ENCODE results near the gene TAF9.
"Not testable (repeated sequence)": the region's sequence is repeated elsewhere in the genome, so short reads cannot be mapped to it uniquely, and the experiment has no call there.

The TAF9 gene

GRCh38 chr5:69369340-69370121 lies at the start of gene TAF9, which contains the start of the genes AK6 and RAD17:
TAF9 (minus strand) TSS chr5:69369520; CDS start chr5:69365737, 3,783 bp downstream.
AK6 (minus strand) TSS chr5:69369520; CDS start chr5:69369490, 30 bp downstream.
RAD17 (plus strand) TSS chr5:69369818; CDS start chr5:69372209, 2,391 bp downstream.
- DNase-seq (ENCODE audit: low read depth) = peak; percentile 91

- DNase-seq (ENCODE audit: low read depth) = no peak
Measured at GRCh38 chr5:69418554-69418953, 49.2 kb upstream of the TAF9 start.

- no peak for DNase-seq (ENCODE audit: low read depth)
Measured at GRCh38 chr5:69416699-69417098, 47.4 kb upstream of the TAF9 start.

GRCh38 chr5:69416180-69416579 lies 46.9 kb upstream of the TAF9 start:
- DNase-seq (ENCODE audit: low read depth) = no peak

- DNase-seq (ENCODE audit: low read depth) = no peak
Measured at GRCh38 chr5:69415584-69415958, 46.3 kb upstream of the TAF9 start.

- peak; percentile 7 for DNase-seq (ENCODE audit: low read depth)
Measured at GRCh38 chr5:69414885-69415583, 45.7 kb upstream of the TAF9 start, which contains the start of gene MARVELD2. MARVELD2 (plus strand) TSS chr5:69415116; CDS start chr5:69419386, 4,270 bp downstream.

GRCh38 chr5:69404659-69405330 lies 35.5 kb upstream of the TAF9 start:
- DNase-seq (ENCODE audit: low read depth) = no peak

- no peak for DNase-seq (ENCODE audit: low read depth)
Measured at GRCh38 chr5:69378376-69378775, 9.1 kb upstream of the TAF9 start.

GRCh38 chr5:69374911-69375446 lies 5.7 kb upstream of the TAF9 start:
- DNase-seq (ENCODE audit: low read depth) = no peak

GRCh38 chr5:69372394-69372793 lies 3.1 kb upstream of the TAF9 start:
- no peak for DNase-seq (ENCODE audit: low read depth)

- DNase-seq (ENCODE audit: low read depth) = not testable (repeated sequence)
Measured at GRCh38 chr5:69370335-69370734, 1.0 kb upstream of the TAF9 start.

GRCh38 chr5:69368458-69369339 lies 621 bp downstream of the TAF9 start:
- DNase-seq (ENCODE audit: low read depth) = no peak

- no peak for DNase-seq (ENCODE audit: low read depth)
Measured at GRCh38 chr5:69367697-69368279, 1.5 kb downstream of the TAF9 start.

GRCh38 chr5:69364850-69365249 lies 4.5 kb downstream of the TAF9 start:
- DNase-seq (ENCODE audit: low read depth) = no peak

- no peak for DNase-seq (ENCODE audit: low read depth)
Measured at GRCh38 chr5:69364414-69364813, 4.9 kb downstream of the TAF9 start.

GRCh38 chr5:69360442-69360841 lies 8.9 kb downstream of the TAF9 start:
- DNase-seq (ENCODE audit: low read depth) = no peak

GRCh38 chr5:69359699-69360098 lies 9.6 kb downstream of the TAF9 start:
- DNase-seq (ENCODE audit: low read depth) = no peak

GRCh38 chr5:69350664-69351063 lies 18.7 kb downstream of the TAF9 start:
- DNase-seq (ENCODE audit: low read depth) = no peak

GRCh38 chr5:69343083-69343482 lies 26.2 kb downstream of the TAF9 start:
- no peak for DNase-seq (ENCODE audit: low read depth)

GRCh38 chr5:69341520-69342161 lies 27.7 kb downstream of the TAF9 start:
- no peak for DNase-seq (ENCODE audit: low read depth)

Measured in stimulated activated CD8-positive, alpha-beta memory T cell treated with anti-CD3 and anti-CD28 coated beads, Interleukin-4, amount 100 ng/mL, for 24 hours (primary cell).